Gastrocnemius medialis (tissue), 4 donors: Measurements from ENCODE around the gene BMP7.

Experiments
- CTCF ChIP-seq, 5 experiments: fragments of 450-650 bp in 3 of 5; fragments of 200-600 bp in 2 of 5; sonication (generic) in 2 of 5; IDR thresholded peaks in 4 of 5; conservative IDR thresholded peaks in 1 of 5; 1 replicate in 4 of 5; 2 replicates in 1 of 5; pipeline ENCODE4 v1.5.1; 2016 to 2019; ENCODE audit warnings: antibody characterized with exemption in 5 of 5, mild to moderate bottlenecking in 3 of 5, moderate library complexity in 3 of 5
- POLR2A ChIP-seq, 2 donors: fragments of 450-650 bp; IDR thresholded peaks; one replicate each; pipeline ENCODE4 v1.6.1; 2017; ENCODE audit warnings: antibody characterized with exemption in 2 of 2, mild to moderate bottlenecking in 2 of 2, moderate library complexity in 2 of 2

GRCh38 chr20:57159193-57159851, 107.1 kb downstream of the BMP7 start:
- TF ChIP-seq CTCF (IDR thresholded peaks at IDR 0.05 in 4 of 5, conservative IDR thresholded peaks at IDR 0.05 in 1 of 5): no peak
- TF ChIP-seq POLR2A (IDR thresholded peaks at IDR 0.05): no peak
